ENCODE measurements around the gene GFI1.

The GFI1 gene

GRCh38 chr1:92500552-92500951 lies 13.8 kb upstream of the GFI1 start:
- no peak overlapping the region for H3K4me3 ChIP-seq (ENCODE audit: low read depth, low read length)
- TF ChIP-seq, protein P1, sequence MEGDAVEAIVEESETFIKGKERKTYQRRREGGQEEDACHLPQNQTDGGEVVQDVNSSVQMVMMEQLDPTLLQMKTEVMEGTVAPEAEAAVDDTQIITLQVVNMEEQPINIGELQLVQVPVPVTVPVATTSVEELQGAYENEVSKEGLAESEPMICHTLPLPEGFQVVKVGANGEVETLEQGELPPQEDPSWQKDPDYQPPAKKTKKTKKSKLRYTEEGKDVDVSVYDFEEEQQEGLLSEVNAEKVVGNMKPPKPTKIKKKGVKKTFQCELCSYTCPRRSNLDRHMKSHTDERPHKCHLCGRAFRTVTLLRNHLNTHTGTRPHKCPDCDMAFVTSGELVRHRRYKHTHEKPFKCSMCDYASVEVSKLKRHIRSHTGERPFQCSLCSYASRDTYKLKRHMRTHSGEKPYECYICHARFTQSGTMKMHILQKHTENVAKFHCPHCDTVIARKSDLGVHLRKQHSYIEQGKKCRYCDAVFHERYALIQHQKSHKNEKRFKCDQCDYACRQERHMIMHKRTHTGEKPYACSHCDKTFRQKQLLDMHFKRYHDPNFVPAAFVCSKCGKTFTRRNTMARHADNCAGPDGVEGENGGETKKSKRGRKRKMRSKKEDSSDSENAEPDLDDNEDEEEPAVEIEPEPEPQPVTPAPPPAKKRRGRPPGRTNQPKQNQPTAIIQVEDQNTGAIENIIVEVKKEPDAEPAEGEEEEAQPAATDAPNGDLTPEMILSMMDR (IDR thresholded peaks at IDR 0.05; ENCODE audit: low read depth, low read length), result no peak

- no peak overlapping the region for H3K4me3 ChIP-seq (ENCODE audit: low read depth, low read length)
Measured at GRCh38 chr1:92495392-92496063, 8.8 kb upstream of the GFI1 start.

DNA sequence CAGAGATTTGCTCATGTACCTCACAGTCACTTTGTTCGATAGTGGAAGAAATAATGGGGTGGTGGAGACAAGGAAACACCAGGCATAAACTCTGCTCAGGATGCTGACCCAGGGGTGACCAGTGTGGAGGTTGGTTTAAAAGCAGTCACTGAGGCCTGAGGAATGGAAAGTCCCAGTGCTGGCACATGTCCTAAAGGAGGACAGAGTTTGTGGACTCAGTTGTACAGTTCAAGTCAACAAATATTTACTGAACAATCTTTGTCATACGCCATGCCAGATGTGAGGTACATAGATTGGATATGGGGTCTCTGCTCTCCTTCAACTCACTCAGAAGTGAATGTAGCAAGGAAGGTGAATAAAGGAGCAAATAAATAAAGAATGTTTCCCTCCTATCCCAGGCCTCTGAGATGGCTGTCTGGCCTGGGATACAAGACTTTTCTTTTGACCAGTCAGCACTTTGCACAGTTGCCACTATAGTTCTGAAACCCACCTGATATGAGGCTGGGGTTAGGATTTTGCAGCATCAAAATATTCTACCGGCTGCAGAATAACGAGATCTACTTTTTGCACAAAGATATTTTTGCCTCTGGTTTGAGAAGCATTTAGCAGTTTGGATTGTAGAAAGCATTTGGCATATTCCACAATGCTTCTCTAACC lies 7.9 kb upstream of the GFI1 start:
- TF ChIP-seq, protein P1 (IDR thresholded peaks at IDR 0.05; ENCODE audit: low read depth, low read length), result no peak
- no peak overlapping the region for H3K4me3 ChIP-seq (ENCODE audit: low read depth, low read length)

More at GRCh38 chr1:92495392-92496063, 8.8 kb upstream of the GFI1 start:
- TF ChIP-seq, protein P1 (IDR thresholded peaks at IDR 0.05; ENCODE audit: low read depth, low read length), result no peak

GRCh38 chr1:92493139-92493538 lies 6.4 kb upstream of the GFI1 start:
- H3K4me3 ChIP-seq (ENCODE audit: low read depth, low read length), result no peak overlapping the region
- TF ChIP-seq, protein P1 (IDR thresholded peaks at IDR 0.05; ENCODE audit: low read depth, low read length), result no peak

- TF ChIP-seq, protein P1 (IDR thresholded peaks at IDR 0.05; ENCODE audit: low read depth, low read length), result no peak
- H3K4me3 ChIP-seq (ENCODE audit: low read depth, low read length), result no peak overlapping the region
Measured at GRCh38 chr1:92488832-92489231, 2.1 kb upstream of the GFI1 start.

DNA sequence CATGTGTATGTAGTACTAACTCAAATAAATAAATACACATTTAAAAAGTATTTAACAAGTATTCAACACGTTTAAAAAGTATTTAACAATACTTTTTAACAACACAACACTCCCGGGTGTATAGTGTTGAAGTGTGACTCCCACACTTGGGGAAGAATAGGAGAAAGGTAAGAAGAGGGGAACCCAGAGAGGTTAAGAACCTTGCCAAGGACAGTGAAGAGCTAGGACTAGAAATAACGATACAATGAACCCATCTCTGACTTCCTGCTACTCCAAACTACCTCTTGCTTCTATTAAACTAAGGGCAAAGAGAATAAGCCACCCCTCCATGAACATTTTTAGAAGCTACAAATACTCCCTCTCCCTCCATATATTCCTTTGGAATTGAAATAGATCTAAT lies 1.7 kb upstream of the GFI1 start:
- H3K4me3 ChIP-seq (ENCODE audit: low read depth, low read length), result no peak overlapping the region
- TF ChIP-seq, protein P1 (IDR thresholded peaks at IDR 0.05; ENCODE audit: low read depth, low read length), result no peak

DNA sequence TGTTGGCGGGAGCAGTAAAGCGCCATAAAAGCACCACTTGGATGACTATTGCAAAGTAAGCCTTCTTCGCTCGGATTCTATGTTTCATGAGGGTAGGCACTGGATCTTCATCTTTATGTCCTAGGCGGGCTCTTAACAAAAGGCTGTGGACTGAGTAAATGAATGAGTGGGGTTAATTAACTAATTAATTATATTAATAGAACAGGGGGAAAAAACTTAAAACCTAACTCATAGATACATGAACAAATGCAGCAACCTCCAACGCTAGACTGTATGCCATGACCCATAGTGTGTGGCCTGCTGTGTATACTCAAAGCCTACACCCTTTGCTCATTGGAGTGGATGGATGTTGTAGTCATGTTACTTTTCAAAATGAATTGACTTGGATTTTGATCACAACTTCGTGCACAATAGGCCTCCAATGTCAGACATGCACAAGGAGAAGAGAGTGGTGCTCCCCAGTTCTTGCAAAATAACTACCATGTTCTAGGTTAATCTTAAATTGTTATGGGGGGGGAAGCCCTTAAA lies 417 bp upstream of the GFI1 start:
- TF ChIP-seq, protein P1 (IDR thresholded peaks at IDR 0.05; ENCODE audit: low read depth, low read length), result no peak
- H3K4me3 ChIP-seq (ENCODE audit: low read depth, low read length), result no peak overlapping the region; the same call in 1 of the 2 replicates
